K562 (cell line): ENCODE results near the gene TNRC6B. TPM values are rescaled to one million over a fixed set of nuclear protein-coding genes. Genes with fewer than 3 reads are reported as not detected.

ENCODE experiments used
- ATAC-seq: fragments of 200-7000 bp; cut with Tn5 transposase; 3 replicates; pipeline ENCODE4 v1.9.1; 2020; ENCODE audit warnings: moderate library complexity
- BruUV-seq: library from RNA; stranded (reverse); fragments of 400-500 nt; replicated peaks from 2 replicates; lab custom pipeline; 2021; lab: Mats Ljungman, UMichigan
- CTCF ChIA-PET: fragments of 300-600 bp; formaldehyde crosslinking; extraction: SDS; loops from one replicate; lab custom pipeline; 2021; ENCODE audit warnings: low intra/inter-chr PET ratio; lab: Yijun Ruan, JAX
- POLR2A ChIA-PET: fragments of 300-600, 350-650 bp; sonication (Branson Sonifier 250); formaldehyde crosslinking; extraction: SDS; loops from one replicate; lab custom pipeline; 2021; ENCODE audit warnings: antibody characterized with exemption, inconsistent platforms; lab: Yijun Ruan, JAX
- DNase-seq, 4 experiments: peaks; one replicate each; pipeline versions ENCODE4 v3.0.0 to v3.0.0-alpha.2; 2011 to 2018; ENCODE audit warnings: low spot score in 3 of 4, mixed read lengths in 3 of 4; ENCODE audit errors: extremely low read depth in 1 of 4
- FAIRE-seq: peaks from 2 replicates; lab custom pipeline; 2011; peaks lifted over from hg19 to GRCh38; lab: Jason Lieb, UNC
- H2AFZ ChIP-seq: 2 replicates; pipeline ENCODE4 v1.6.0; 2011; ENCODE audit warnings: low read depth, low read length, control low read depth, inconsistent platforms
- H3K27ac ChIP-seq: fragments of 200-600 bp; 3 replicates; pipeline ENCODE4 v1.8.0; 2011; ENCODE audit warnings: low read depth, mild to moderate bottlenecking, control low read depth, inconsistent platforms, low read length, moderate library complexity, mixed read lengths; ENCODE audit errors: extremely low read depth
- H3K27me3 ChIP-seq, 2 experiments: fragments of 300-600 bp in 1 of 2; 2 replicates in 1 of 2; 3 replicates in 1 of 2; pipeline versions ENCODE4 v1.6.0 to v1.8.0; 2011; ENCODE audit warnings: inconsistent platforms in 2 of 2, low read length in 2 of 2, mild to moderate bottlenecking in 1 of 2, mixed read lengths in 1 of 2, moderate library complexity in 1 of 2; ENCODE audit not compliant: control insufficient read depth in 2 of 2, insufficient read depth in 2 of 2
- H3K36me3 ChIP-seq: fragments of 300-600 bp; 3 replicates; pipeline ENCODE4 v1.8.0; 2011; ENCODE audit warnings: mild to moderate bottlenecking, low read length, inconsistent platforms; ENCODE audit not compliant: control insufficient read depth, insufficient read depth
- H3K4me1 ChIP-seq, 2 experiments: fragments of 200-600 bp in 1 of 2; replicated peaks in 1 of 2; 2 replicates in 1 of 2; 3 replicates in 1 of 2; pipeline versions ENCODE4 v1.5.1 to v1.8.0; 2011; ENCODE audit warnings: inconsistent platforms in 2 of 2, low read length in 2 of 2, mild to moderate bottlenecking in 1 of 2, mixed read lengths in 1 of 2, moderate library complexity in 1 of 2; ENCODE audit not compliant: control insufficient read depth in 2 of 2, insufficient read depth in 2 of 2
- H3K4me2 ChIP-seq: 2 replicates; pipeline ENCODE4 v1.6.1; 2011; ENCODE audit warnings: low read length, control low read depth, inconsistent platforms, mixed read lengths; ENCODE audit not compliant: insufficient read depth
- H3K4me3 ChIP-seq: fragments of 200-600 bp; sonication (generic), shearing (Covaris generic); 2 replicates; pipeline ENCODE4 v1.5.1; 2016; ENCODE audit warnings: control low read depth, inconsistent platforms
- H3K79me2 ChIP-seq: fragments of 200-600 bp; 3 replicates; pipeline ENCODE4 v1.8.0; 2011; ENCODE audit warnings: low read length, inconsistent platforms; ENCODE audit not compliant: control insufficient read depth, insufficient read depth
- H3K9ac ChIP-seq, 2 experiments: 2 replicates each; pipeline versions ENCODE4 v1.6.0 to v1.6.1; 2011; ENCODE audit warnings: low read depth in 2 of 2, low read length in 2 of 2, control low read depth in 1 of 2, inconsistent platforms in 1 of 2, mild to moderate bottlenecking in 1 of 2, mixed read lengths in 1 of 2; ENCODE audit not compliant: insufficient read depth in 1 of 2
- H3K9me1 ChIP-seq: one replicate; pipeline ENCODE4 v1.6.0; 2011; ENCODE audit warnings: inconsistent platforms, mild to moderate bottlenecking, low read length, moderate library complexity; ENCODE audit not compliant: control insufficient read depth, insufficient read depth
- H3K9me3 ChIP-seq: replicated peaks from 2 replicates; pipeline ENCODE4 v1.5.1; 2011; ENCODE audit warnings: low read depth, low read length, inconsistent platforms; ENCODE audit not compliant: control insufficient read depth, insufficient read depth
- H4K20me1 ChIP-seq: replicated peaks from 2 replicates; pipeline ENCODE4 v1.6.1; 2011; ENCODE audit warnings: low read length, inconsistent platforms, mixed read lengths; ENCODE audit not compliant: control insufficient read depth, insufficient read depth
- ERF ChIP-seq: fragments of 450-650 bp; formaldehyde crosslinking; IDR thresholded peaks from 2 replicates; pipeline ENCODE4 v1.4.0; 2020; ENCODE audit warnings: mild to moderate bottlenecking, mixed read lengths
- ETV6 ChIP-seq, 3 experiments: fragments of 150-350 bp in 1 of 3; sonication (generic) in 1 of 3; formaldehyde crosslinking in 1 of 3; IDR thresholded peaks; 2 replicates each; pipeline versions ENCODE4 v1.6.1 to v1.8.0; 2014 to 2022; ENCODE audit warnings: borderline replicate concordance in 2 of 3, low read depth in 2 of 3, antibody characterized with exemption in 1 of 3, low read length in 1 of 3, mild to moderate bottlenecking in 1 of 3, missing genetic modification reagents in 1 of 3
- GTF2B ChIP-seq: IDR thresholded peaks from 2 replicates; pipeline ENCODE4 v1.6.1; 2011; ENCODE audit not compliant: insufficient read length; ENCODE audit errors: extremely low read depth
- NELFE ChIP-seq: IDR thresholded peaks from 2 replicates; pipeline ENCODE4 v1.6.1; 2011; ENCODE audit warnings: mild to moderate bottlenecking; ENCODE audit not compliant: insufficient read depth, insufficient read length
- ZNF324 ChIP-seq: fragments of 250-450 bp; sonication (Bioruptor Pico); IDR thresholded peaks from 2 replicates; pipeline ENCODE4 v1.4.0; 2020; ENCODE audit warnings: mild to moderate bottlenecking
- WGBS: fragments of 100-300 bp; shearing (Covaris generic); methylation state at CpG from one replicate; pipeline ENCODE4 v1.1.6; 2016; ENCODE audit warnings: low coverage, mixed read lengths; ENCODE audit not compliant: insufficient coverage; ENCODE audit errors: missing lambda C conversion rate; 5-methylcytosine and 5-hydroxymethylcytosine counted together
- in situ Hi-C: fragments of 300-500 bp; cut with MboI; formaldehyde crosslinking; loops from 4 replicates; pipeline ENCODE4 v1.15.0; 2018; ENCODE audit warnings: inconsistent platforms, mixed read lengths
- intact Hi-C: fragments of 100-400 bp; cut with micrococcal nuclease; formaldehyde crosslinking; loops from 2 replicates; pipeline ENCODE4 v1.14.2; 2022
- polyA plus RNA-seq, 8 experiments: library from polyadenylated mRNA; depleted of rRNA in 4 of 8; stranded (reverse) in 5 of 8; unstranded in 3 of 8; fragments of >200 nt; fragmentation: Nextera tagmentation in 2 of 8; fragmentation: Illumina TruSeq in 1 of 8; extraction: Ambion mirVana in 2 of 8; extraction: Trizol in 1 of 8; gene quantifications; 2 replicates each; pipeline versions ENCODE4 v1.2.1 to v1.2.3, GENCODE V29; 2011 to 2014; ENCODE audit warnings: inconsistent platforms in 1 of 8, missing spikeins in 1 of 8
- total RNA-seq, 7 experiments: library from RNA; depleted of rRNA in 6 of 7; stranded (reverse); fragments of >200 nt in 6 of 7; fragmentation: Illumina TruSeq in 2 of 7; extraction: Trizol in 2 of 7; gene quantifications; 2 replicates each; pipeline versions ENCODE4 v1.2.1 to v1.2.3, GENCODE V29; 2011 to 2021; ENCODE audit warnings: low replicate concordance in 1 of 7
- TF ChIP-seq, protein P1 (sequence below), 2 experiments: fragments of 450-650 bp in 1 of 2; sonication (generic) in 1 of 2; formaldehyde crosslinking; conservative IDR thresholded peaks; 2 replicates each; pipeline versions ENCODE4 v1.4.0 to v1.8.1; 2020 to 2022; ENCODE audit warnings: mild to moderate bottlenecking in 1 of 2, missing genetic modification reagents in 1 of 2
- TF ChIP-seq, protein P2 (sequence below): fragments of 450-650 bp; IDR thresholded peaks from 2 replicates; pipeline ENCODE4 v1.6.1; 2017; ENCODE audit warnings: mild to moderate bottlenecking, moderate library complexity

The TNRC6B gene
- total and polyA plus RNA-seq, 9 of the 15 experiments (the other 6 are each of a cell fraction or from before 2014, with no cell fraction given): 0.96 to 18.8 (median 10.8) TPM

DNA sequence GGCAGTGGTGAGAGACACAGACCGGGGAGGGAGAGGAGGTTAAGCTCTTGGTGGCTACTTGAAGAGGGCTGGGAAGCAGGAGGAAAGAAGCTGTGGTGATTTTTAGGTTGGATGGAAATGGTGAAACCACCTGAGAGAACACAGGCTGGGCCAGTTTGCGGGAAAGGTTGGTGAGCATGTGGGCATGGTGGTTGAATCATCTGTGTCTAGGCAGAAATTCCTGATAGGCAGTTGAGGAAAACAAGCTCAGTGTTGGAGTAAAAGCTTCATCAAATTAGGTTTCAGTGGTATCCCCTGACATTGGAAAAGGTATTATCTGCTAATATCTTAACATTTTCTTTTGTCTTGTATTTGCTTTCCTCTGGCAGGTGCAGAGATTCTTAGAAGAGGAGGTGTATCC lies 188.3 kb downstream of the TNRC6B start (continued):
- TF ChIP-seq ETV6 (IDR thresholded peaks at IDR 0.05; ENCODE audit: borderline replicate concordance in 1 of 2, low read depth in 2 of 2, low read length in 1 of 2) (no peak), ETV6 (CRISPR knock-in tag; IDR thresholded peaks at IDR 0.05; ENCODE audit: borderline replicate concordance) (no peak), NELFE (no peak), GTF2B (no peak)

- ATAC-seq (no peak), FAIRE-seq (no peak), DNase-seq (no peak)
- H3K4me3 ChIP-seq: no peak overlapping the region
- ChIA-PET POLR2A (interaction anchor here (0.6 to 1.0 kb wide), 2 partner anchors 10 to 433 kb away, joined by 3 to 4 read pairs; no protein-coding TSS in a partner anchor), CTCF (no interaction called here)
- H3K9me3 ChIP-seq: no peaks in the 10 kb centered on the region
- BruUV-seq: no TSS peak
- H3K9ac ChIP-seq: no peak overlapping the region
- H2AFZ ChIP-seq: no peak overlapping the region
- H3K4me2 ChIP-seq: no peak overlapping the region
- TF ChIP-seq ERF (CRISPR knock-in tag): no peak
- TF ChIP-seq, protein P1, sequence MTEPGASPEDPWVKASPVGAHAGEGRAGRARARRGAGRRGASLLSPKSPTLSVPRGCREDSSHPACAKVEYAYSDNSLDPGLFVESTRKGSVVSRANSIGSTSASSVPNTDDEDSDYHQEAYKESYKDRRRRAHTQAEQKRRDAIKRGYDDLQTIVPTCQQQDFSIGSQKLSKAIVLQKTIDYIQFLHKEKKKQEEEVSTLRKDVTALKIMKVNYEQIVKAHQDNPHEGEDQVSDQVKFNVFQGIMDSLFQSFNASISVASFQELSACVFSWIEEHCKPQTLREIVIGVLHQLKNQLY (CRISPR knock-in tag; conservative IDR thresholded peaks at IDR 0.05): no peak
- no peak for TF ChIP-seq ZNF324 (CRISPR knock-in tag)
- TF ChIP-seq, protein P2, sequence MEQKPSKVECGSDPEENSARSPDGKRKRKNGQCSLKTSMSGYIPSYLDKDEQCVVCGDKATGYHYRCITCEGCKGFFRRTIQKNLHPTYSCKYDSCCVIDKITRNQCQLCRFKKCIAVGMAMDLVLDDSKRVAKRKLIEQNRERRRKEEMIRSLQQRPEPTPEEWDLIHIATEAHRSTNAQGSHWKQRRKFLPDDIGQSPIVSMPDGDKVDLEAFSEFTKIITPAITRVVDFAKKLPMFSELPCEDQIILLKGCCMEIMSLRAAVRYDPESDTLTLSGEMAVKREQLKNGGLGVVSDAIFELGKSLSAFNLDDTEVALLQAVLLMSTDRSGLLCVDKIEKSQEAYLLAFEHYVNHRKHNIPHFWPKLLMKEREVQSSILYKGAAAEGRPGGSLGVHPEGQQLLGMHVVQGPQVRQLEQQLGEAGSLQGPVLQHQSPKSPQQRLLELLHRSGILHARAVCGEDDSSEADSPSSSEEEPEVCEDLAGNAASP: no peak
- intact Hi-C loops: no loop called here
- 83% methylated on average over 6 of the region's 6 CpGs for WGBS
- in situ Hi-C loops: no loop called here
- peaks cover 0 to 14% of the 10 kb centered on the region in 2 experiments; a peak in 3 of 5 replicates for H3K4me1 ChIP-seq
- no peaks in the 10 kb centered on the region for H4K20me1 ChIP-seq
- H3K36me3 ChIP-seq: peaks cover 69% of the 10 kb centered on the region
- H3K79me2 ChIP-seq: peaks cover 14% of the 10 kb centered on the region
- no peaks in the 10 kb centered on the region for H3K9me1 ChIP-seq
- H3K27ac ChIP-seq: no peak overlapping the region
- H3K27me3 ChIP-seq: no peaks in the 10 kb centered on the region
These were observed 189.6 kb downstream of the TNRC6B start for GRCh38 chr22:40367342-40367741.
